ENCODE measurements around the gene TANC1. TPM values are rescaled to one million over a fixed set of nuclear protein-coding genes. Genes with fewer than 3 reads are reported as not detected.

The TANC1 gene
- total RNA-seq, 1 donor from 2014 or later: 56.2 TPM

DNA sequence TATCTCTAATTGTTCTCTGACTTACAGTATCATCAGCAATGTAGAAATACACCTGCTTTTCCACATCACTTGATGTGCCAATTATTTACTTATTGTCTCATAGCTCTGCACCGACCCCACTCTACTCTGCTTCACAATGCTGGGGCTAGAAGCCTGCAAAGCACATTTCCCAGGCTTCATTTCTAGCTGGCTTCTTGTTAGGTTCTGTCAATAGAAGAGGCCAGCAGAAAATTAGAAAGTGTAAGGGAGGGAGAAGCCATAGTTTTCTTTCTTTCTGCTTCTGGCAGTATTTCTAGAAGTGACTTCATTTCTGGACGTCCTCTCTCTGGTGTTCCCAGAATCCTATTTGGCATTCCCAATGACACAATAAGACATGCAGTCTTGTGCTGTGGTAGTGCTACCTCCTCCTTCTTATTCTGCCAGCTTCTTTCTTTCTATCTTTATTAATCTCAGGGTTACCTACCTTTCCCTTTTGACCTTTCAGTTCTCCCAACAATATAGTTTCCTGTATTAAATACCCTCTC is 12.5 kb upstream of the TANC1 start:
- ATAC-seq (ENCODE audit: poor library complexity): peak; percentile 25

DNA sequence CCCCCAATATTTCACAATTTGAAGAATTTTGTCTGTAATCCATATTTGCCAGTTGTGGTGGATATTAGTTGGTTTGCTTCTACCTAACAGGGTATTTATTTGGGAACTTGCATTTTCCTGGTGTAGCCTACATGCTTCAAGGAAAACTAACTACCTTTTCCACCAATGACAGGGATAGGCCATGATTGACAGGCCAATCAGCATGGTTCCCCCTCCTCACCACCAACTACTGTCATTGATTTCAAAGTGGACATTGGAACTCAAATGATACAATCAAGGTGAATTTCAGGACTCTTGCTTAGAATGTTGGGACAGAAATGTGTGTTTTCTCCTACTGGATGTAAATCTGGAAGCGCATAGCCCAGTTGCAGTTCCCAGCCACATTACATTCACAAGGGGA is 10.1 kb upstream of the TANC1 start:
- DNase-seq (no peak), ATAC-seq (ENCODE audit: poor library complexity) (no peak)
- intact Hi-C loops (cut with DNase I): no loop called here

More for the DNA sequence above, 12.5 kb upstream of the TANC1 start:
- intact Hi-C loops (cut with DNase I): no loop called here
- DNase-seq: no peak

DNA sequence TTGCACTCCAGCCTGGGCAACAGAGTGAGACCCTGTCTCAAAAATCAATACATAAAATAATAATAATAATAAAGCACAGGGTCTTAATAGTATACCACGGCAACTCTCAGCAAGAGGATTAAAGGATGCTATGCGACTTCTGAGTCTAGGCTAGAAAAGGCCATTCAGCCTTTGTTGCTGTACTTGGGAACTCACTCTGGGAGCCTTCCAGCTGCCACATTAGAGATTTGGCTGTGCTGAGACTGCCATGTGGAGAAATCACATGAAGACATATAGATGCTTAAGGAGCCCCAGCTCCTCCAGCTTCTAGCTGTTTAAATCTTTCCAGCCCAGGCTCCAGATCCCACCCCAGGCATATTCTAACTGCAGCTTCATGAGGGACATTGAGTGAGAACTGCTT is 8.2 kb upstream of the TANC1 start:
- ATAC-seq (ENCODE audit: poor library complexity) (no peak), DNase-seq (no peak)
- intact Hi-C loops (cut with DNase I): no loop called here

DNA sequence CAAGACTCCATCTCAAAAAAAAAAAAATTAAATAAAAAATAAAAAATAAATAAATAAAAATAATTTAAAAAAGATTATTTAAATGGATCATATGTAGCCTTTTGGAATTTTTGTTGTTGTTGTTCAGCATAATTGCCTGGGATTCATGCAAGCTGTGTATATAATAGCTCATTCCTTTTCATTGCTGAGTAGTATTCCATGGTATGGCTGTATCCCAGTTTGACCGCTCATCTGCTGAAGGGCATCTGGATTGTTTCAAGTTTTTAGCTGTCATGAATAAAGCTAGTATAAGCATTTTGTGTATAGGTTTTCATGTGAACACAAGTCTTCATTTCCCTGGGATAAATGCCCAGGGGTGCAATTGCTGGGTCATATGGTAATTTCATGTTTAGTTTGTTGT is 6.4 kb upstream of the TANC1 start:
- ATAC-seq (ENCODE audit: poor library complexity) (no peak), DNase-seq (no peak)
- intact Hi-C loops (cut with DNase I): no loop called here

DNA sequence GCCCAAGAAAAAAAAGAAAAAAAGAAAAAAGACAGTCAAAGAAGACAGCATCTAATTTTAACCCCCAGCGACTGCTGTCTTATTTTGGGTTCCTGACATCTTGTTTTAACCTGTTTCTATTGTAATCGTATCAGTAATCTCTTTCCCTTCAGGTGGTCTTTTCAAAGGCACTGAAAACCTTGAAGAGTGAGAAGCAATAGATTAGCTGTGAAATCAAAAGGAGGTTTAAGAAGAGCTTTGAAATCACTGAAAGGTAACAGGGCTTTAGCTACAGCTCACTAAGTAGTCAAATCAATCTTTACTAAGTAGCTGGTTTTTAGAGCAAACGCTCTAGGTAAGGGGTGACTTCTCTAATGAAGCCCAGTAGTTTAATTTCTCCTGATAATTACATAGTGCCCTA is 5.4 kb upstream of the TANC1 start:
- ATAC-seq (ENCODE audit: poor library complexity) (no peak), DNase-seq (no peak)
- intact Hi-C loops (cut with DNase I): no loop called here

DNA sequence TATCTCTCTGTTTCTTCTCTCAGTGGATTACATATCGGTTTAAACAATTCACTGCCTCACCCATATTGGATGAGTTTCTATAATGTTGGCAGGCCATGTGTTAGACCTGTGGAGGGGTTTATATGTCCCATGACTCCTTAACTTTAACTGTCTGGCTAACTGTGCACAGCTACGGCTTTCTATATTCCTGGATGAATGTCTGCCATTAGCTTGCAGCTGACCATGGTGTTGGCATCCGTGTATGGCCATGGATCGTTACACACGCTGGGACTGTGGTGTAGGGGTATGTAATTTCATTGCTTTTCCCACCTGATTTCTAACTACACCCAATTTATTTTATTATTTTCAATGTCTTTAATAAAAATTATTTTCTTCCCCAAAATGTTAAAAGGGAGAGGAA is 3.3 kb upstream of the TANC1 start:
- intact Hi-C loops (cut with DNase I): loop anchor here (5.0 kb wide), 1 partner anchor 152 kb away; no protein-coding TSS in a partner anchor

DNA sequence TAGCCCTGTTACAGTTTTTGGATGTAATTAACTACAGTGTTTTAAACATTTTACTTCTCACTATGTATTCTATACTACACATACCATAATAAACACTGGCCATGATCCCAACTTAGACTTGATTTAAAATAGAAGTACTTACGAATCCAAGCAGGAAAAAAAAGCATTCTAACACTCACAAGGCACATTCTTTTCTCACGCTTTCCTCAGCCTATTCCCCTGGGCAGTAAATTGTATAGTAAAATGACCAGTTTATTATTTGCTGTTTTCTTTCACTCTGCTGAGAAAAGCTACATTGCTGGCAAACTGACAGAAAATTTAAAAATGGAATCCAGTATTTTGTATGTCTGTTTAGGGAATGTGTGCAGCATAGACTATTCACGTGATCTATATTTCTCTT is 2.8 kb upstream of the TANC1 start:
- intact Hi-C loops (cut with DNase I): loop anchor here (5.0 kb wide), 1 partner anchor 152 kb away; no protein-coding TSS in a partner anchor
- ATAC-seq (ENCODE audit: poor library complexity) (no peak), DNase-seq (no peak)

More for the DNA sequence above, 3.3 kb upstream of the TANC1 start:
- ATAC-seq (ENCODE audit: poor library complexity) (no peak), DNase-seq (no peak)

DNA sequence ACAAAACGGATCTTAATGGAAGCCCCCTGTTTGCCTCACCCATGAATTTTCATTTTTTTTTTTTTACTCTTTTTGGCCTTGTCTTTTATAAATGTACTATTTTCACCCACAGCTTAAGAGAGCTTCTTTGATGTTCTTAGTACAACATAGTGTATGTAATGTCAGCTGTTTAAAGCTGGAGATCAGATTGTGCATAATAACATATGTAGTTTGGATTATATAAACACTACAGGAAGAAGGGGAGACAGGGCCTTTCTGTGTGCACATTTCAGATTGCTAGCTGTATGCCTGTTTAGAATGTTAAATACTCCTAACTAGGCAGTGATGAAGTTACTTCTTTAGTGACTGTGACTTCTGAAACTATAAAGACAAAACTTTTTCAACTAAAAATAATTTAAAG is 2.1 kb upstream of the TANC1 start:
- no peak for ATAC-seq (ENCODE audit: poor library complexity)
- intact Hi-C loops (cut with DNase I): loop anchor here (5.0 kb wide), 1 partner anchor 151 kb away; no protein-coding TSS in a partner anchor
- DNase-seq: no peak

DNA sequence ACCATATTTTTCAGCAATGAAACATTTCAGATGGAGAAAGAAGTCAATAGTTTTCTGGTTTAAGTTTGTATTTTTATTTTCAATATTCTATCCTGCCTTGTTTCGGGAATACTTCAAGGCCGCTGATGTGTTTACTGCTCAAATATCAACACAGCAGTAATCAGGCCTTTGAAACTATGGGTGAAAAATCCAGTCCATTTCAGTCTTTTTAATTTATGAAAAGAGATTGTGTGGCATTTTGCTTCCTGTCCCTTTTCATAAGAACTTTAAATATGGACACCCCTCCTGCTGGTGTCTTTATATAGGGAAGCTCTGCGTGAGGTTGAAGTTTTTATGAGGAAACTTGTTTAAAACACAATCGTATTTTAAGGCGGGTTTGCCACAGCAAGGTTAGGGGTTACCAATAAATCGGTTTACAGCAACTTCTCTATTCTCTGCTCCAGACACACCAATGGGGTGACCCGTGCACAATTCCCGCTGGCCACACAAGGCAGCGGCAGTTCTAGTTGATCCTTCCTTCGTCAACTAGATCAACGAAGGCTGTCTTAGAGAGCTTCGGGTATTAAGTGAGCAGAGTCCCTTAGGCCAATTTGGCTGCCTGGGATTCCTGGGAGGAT is 1.2 kb upstream of the TANC1 start:
- peak; percentile 3 for ATAC-seq (ENCODE audit: poor library complexity)
- DNase-seq: no peak
- intact Hi-C loops (cut with DNase I): loop anchor here (5.0 kb wide), 1 partner anchor 150 kb away; no protein-coding TSS in a partner anchor

DNA sequence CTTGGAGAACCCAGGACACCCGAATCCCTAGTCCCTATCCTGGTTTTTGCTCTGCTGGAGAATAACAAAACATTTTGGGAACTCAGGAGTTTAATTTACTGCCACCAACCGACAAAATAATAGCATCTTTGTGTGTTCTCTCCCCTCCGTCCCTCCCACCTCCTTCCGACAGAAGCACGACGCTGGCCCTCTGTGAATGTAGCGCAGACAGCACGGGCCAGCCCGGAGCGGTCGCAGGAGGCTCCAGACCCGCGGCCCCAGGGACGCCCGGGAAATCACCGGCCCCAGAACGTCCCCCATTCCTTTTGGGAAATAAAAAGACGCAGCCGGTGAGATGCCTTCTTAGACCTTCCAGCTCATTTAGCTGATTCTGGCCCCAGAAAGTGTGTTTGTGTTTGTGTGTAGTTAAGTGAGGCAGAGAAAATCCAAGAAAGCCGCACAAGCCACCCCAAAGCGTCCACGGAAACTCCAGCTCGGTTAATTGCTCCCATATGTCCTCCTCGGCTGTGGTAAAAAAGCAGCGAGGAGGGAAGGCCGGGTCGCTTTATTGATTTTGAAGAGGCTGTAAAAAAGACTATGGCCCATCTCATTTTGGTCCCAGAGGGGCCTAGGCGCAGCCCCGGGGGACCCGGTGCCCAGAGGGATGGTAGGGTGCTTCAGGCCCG is 577 bp upstream of the TANC1 start:
- peak; percentile 68 for DNase-seq
- intact Hi-C loops (cut with DNase I): loop anchor here (5.0 kb wide), 1 partner anchor 149 kb away; no protein-coding TSS in a partner anchor
- peak; percentile 67 for ATAC-seq (ENCODE audit: poor library complexity)

DNA sequence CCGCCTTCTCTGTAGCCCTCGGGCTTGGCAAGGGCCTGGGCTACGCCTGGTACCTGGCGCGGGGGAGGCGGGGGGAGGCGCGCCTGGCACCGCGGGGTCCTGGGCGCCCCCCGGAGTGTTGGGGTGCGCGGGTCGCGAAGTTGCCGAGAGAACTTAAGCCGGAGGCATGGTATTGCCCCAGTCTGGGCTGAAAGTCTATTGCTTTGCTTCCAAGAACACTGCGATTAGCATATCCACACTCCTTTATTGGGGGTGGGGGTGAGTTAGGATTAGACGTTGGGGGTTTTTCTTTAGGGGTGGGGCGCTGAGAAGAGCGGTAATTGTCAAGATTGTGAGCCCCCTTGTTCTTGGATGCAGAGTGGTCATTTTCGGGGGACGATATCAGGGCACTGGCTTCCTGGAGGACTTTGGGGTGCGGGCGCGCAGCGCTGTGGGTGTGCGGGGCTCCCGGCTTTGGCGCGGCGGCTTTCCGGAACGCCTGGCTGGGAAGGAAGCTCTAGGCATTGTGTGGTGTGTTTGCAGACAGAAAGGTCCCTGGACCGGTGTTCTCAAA is 798 bp downstream of the TANC1 start:
- DNase-seq (no peak), ATAC-seq (ENCODE audit: poor library complexity) (peak; percentile 19)
- intact Hi-C loops (cut with DNase I): loop anchor here (5.0 kb wide), 1 partner anchor 148 kb away; no protein-coding TSS in a partner anchor

DNA sequence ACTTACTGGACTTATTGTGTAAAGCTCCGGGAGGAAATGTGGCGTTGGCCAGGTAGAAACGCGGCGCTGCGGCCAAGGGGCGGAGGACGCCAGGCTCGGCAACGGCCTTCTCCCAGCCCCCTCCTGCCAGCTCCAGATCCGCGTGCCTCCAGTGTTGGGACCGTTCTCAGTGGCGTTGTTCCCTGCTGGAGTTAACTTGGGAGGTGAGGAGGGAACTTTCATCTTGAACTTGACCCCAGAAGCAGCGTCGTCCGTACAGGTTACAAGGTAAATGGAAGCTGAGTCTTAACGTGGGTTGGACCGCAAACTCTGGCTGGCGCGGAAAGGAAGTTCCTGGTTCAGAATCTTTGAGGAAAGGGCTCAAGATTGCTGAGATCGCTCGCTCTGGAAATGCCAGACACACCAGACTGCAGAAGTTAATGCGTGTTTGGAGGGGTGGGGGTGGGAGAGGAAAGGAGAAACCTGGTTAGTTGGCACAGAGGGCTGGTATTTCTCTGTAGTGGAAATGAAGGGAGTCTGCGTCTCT is 1.3 kb downstream of the TANC1 start:
- DNase-seq (peak; percentile 65), ATAC-seq (ENCODE audit: poor library complexity) (peak; percentile 37)
- intact Hi-C loops (cut with DNase I): loop anchor here (5.0 to 10.0 kb wide), 2 partner anchors 65 to 148 kb away; no protein-coding TSS in a partner anchor

DNA sequence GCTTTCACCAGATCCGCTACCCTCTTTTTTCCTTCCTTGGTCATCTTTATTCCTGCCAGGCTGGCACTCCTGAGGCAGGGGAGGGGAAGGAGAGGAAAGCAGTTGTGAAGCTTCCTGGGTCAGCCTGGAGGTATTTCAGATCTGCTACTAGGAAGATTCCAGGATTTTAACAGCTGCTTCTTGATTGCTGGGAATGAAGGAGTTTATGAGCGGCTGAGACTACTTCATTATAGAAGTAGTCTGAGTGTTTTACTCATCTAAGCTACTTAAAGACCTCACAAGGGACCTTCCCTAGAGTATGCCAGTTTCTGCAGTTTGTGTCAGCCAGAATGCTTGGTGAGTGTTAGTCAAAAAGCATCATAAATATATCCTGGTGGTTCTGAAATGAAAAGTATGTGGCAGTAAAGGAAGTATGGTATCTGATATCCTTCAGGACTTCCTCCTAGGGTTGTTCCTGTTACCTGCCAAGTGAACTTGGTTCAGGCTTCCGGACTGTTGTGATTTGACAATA is 1.9 kb downstream of the TANC1 start:
- DNase-seq: no peak
- intact Hi-C loops (cut with DNase I): loop anchor here (10.0 kb wide), 1 partner anchor 65 kb away; no protein-coding TSS in a partner anchor
- ATAC-seq (ENCODE audit: poor library complexity): no peak

DNA sequence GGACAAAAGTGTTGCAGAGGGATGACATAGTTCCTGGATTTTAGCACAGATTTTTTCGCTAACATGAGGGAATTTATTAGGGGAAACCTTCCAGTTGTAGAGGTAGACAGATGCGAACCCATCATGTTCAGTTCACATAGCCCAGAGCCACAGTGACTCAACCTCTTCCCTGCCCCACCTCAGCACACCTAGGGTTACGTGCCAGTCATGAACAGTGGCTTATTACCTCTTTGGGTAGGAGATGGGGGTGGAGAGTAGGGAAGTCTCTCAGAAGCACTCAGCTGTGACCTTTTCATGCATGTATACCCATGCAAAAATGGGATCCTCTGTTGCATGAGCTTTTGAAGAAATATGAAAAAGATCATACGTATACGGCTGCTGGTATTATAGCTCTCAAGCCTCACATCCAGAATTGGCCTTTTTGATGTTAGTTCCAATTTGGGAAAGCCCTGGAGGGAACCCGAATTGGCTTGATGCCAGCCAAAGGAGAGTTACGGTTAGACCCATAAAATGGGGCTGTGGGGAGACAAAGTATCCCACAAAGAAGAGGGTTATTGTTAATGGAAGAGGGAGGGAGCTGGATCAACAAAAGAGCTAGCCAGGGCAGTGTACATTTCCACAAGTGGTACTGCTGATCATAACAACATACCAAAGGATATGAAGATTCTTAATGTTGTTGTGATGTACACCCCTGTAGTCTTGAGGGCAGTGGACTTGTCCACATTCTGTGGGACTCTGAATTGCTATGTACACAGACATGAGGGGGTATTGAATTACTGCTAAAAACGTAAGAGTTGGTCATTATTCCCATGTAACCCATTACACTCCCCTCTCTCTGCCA is 4.9 kb downstream of the TANC1 start:
- ATAC-seq (ENCODE audit: poor library complexity): no peak
- no peak for DNase-seq
- intact Hi-C loops (cut with DNase I): loop anchor here (10.0 kb wide), 1 partner anchor 61 kb away; no protein-coding TSS in a partner anchor

DNA sequence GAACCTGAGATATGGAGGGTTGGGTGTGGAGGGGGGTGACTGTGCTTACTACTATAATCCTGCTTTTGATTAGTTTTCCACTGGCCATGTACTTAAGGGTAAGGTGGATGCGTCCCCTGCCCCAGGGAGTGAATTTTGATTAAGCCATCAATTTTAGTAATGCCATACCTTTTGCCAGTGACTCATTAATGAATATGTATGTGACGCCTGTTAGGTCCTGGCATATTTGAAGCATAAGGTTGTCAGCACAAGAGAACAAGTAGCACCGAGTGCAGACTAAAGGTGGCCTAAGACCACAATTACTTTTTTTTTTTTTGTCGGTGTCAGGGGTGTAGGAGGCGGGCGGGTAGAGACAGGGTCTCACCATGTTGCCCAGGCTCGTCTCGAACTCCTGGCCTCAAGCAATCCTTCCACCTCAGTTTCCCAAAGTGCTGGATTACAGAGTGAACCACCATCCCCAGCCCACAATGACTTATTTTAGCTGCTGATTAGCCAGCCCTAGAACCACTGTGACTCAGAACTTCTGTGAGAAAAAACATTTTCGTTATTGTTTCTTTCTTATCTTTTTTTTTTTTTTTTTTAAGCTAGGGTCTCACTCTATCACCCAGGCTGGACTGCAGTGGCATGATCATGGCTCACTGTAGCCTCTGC is 7.0 kb downstream of the TANC1 start:
- DNase-seq: no peak
- ATAC-seq (ENCODE audit: poor library complexity): no peak
- intact Hi-C loops (cut with DNase I): loop anchor here (10.0 kb wide), 1 partner anchor 59 kb away; no protein-coding TSS in a partner anchor

DNA sequence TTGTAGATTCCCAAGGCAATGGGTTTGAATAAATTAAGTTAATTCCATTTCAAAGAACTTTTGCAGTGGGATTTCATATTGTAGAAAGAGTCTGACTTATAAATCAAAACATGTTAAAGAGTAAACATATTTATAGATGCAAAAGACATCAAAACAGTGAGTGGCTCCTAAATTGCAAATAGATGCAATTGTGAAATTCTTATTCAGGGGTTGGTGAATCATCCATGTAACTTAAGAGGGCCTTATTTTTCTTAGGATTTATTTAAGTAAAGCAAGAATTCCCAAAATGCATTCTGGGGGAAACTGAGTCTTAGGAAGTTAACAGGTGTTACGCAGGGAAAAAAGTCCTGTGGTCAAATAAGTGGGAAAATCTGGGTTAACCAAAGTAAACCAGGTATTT is 11.3 kb downstream of the TANC1 start:
- intact Hi-C loops (cut with DNase I): loop anchor here (10.0 kb wide), 1 partner anchor 55 kb away; no protein-coding TSS in a partner anchor
- DNase-seq (no peak), ATAC-seq (ENCODE audit: poor library complexity) (no peak)

DNA sequence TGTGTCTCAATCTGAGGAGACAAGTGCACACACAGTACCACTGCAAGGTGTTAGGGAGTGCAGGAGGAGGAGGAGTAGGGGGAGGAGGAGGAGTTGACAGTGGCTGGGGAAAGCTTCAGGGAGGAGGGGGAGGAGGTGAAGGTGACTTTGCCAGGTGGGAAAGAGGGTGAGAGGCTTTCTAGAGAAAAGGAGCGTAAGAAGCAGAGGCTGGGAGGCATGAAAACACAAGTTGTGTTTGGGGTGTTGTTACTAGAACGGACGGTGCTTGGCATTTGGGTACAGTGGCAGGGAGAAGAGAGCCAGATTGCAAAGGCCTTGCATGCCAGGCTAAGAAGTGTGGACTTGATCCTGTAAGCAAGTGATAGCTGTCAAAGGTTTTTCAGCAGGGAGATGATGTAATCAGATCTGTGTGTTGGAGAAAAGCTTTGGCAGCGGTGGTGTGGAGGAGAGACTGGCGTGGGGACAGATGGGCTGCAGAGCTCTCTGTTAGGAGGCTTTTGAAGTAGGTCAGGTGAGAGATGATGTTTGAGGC is 16.2 kb downstream of the TANC1 start:
- DNase-seq: peak; percentile 54
- ATAC-seq (ENCODE audit: poor library complexity): peak; percentile 92
- intact Hi-C loops (cut with DNase I): no loop called here

All from Right ventricle myocardium superior (tissue), 1 donor.